Panc1 (cell line): ENCODE measurements around the gene ZC3H10. TPM values are rescaled to one million over a fixed set of nuclear protein-coding genes. Genes with fewer than 3 reads are reported as not detected.

ENCODE experiments used
- ATAC-seq: fragments of 200-7000 bp; cut with Tn5 transposase; 2 replicates; pipeline ENCODE4 v1.9.1; 2020; ENCODE audit warnings: mild to moderate bottlenecking, moderate library complexity
- BruUV-seq: library from RNA; stranded (reverse); fragments of 400-500 nt; replicated peaks from 2 replicates; lab custom pipeline; 2021; lab: Mats Ljungman, UMichigan
- CTCF ChIA-PET: fragments of 300-600 bp; sonication (Branson Sonifier 250); formaldehyde crosslinking; loops from one replicate; lab custom pipeline; 2022; ENCODE audit warnings: antibody characterized with exemption; lab: Charles Lee
- POLR2A ChIA-PET: fragments of 300-600 bp; sonication (Branson Sonifier 250); formaldehyde crosslinking; loops from one replicate; lab custom pipeline; 2022; ENCODE audit warnings: antibody characterized with exemption; lab: Charles Lee
- DNase-seq: peaks from one replicate; pipeline ENCODE4 v3.0.0-alpha.2; 2010; ENCODE audit warnings: low read depth, low spot score
- H3K27ac ChIP-seq: 2 replicates; pipeline ENCODE4 v1.5.1; 2011; ENCODE audit warnings: mild to moderate bottlenecking, low read length, inconsistent platforms
- H3K27me3 ChIP-seq: fragments of 200-500 bp; sonication (Bioruptor generic); 2 replicates; pipeline ENCODE4 v1.6.0; 2014; ENCODE audit warnings: low read length, inconsistent platforms; ENCODE audit not compliant: control insufficient read depth, insufficient read depth
- H3K36me3 ChIP-seq: fragments of 200-500 bp; sonication (Bioruptor generic); 2 replicates; pipeline ENCODE4 v1.5.1; 2014; ENCODE audit warnings: inconsistent platforms, mild to moderate bottlenecking, low read length, moderate library complexity; ENCODE audit not compliant: control insufficient read depth, insufficient read depth
- H3K4me1 ChIP-seq: 2 replicates; pipeline ENCODE4 v1.5.1; 2011; ENCODE audit warnings: inconsistent platforms, mild to moderate bottlenecking, low read length, moderate library complexity; ENCODE audit not compliant: control insufficient read depth, insufficient read depth
- H3K4me3 ChIP-seq, 2 experiments: 2 replicates each; pipeline ENCODE4 v1.5.1; 2011 to 2012; ENCODE audit warnings: low read depth in 2 of 2, low read length in 2 of 2, mild to moderate bottlenecking in 2 of 2, inconsistent platforms in 1 of 2, moderate library complexity in 1 of 2
- H3K9me3 ChIP-seq: fragments of 200-500 bp; sonication (Bioruptor generic); 2 replicates; pipeline ENCODE4 v1.5.1; 2014; ENCODE audit warnings: low read depth, mild to moderate bottlenecking, inconsistent platforms, low read length, moderate library complexity; ENCODE audit not compliant: control insufficient read depth, insufficient read depth
- POLR2AphosphoS5 ChIP-seq: IDR thresholded peaks from 2 replicates; pipeline ENCODE4 v1.6.1; 2012; ENCODE audit warnings: mild to moderate bottlenecking, low read depth, low read length, moderate library complexity
- SIN3A ChIP-seq: IDR thresholded peaks from 2 replicates; pipeline ENCODE4 v1.6.1; 2012; ENCODE audit warnings: low read depth, mild to moderate bottlenecking, low read length, moderate library complexity, borderline replicate concordance; ENCODE audit not compliant: insufficient read depth
- TCF7L2 ChIP-seq: IDR thresholded peaks from 2 replicates; pipeline ENCODE4 v1.6.1; 2011; ENCODE audit warnings: mild to moderate bottlenecking, low read depth, low read length, inconsistent platforms
- in situ Hi-C: cut with HindIII; loops from 2 replicates; pipeline ENCODE4 v1.10.0; 2016; ENCODE audit warnings: low sequenced_read_pairs, low pct_unique_long_range_greater_than_20kb
- intact Hi-C: fragments of 100-400 bp; cut with micrococcal nuclease; formaldehyde crosslinking; loops from one replicate; pipeline ENCODE4 v1.10.0; 2022; ENCODE audit not compliant: unreplicated experiment
- total RNA-seq: library from RNA; stranded (reverse); gene quantifications from one replicate; pipeline ENCODE4 v1.2.1, GENCODE V29; 2021; ENCODE audit not compliant: unreplicated experiment
- TF ChIP-seq, protein P1 (sequence below): fragments of 450-650 bp; IDR thresholded peaks from 2 replicates; pipeline ENCODE4 v1.5.1; 2017; ENCODE audit warnings: mild to moderate bottlenecking
- TF ChIP-seq, protein P2 (sequence below), 2 experiments: IDR thresholded peaks; 2 replicates each; pipeline ENCODE4 v1.6.1; 2011 to 2012; ENCODE audit warnings: low read depth in 2 of 2, control low read depth in 1 of 2, low read length in 1 of 2, mild to moderate bottlenecking in 1 of 2, moderate library complexity in 1 of 2; ENCODE audit not compliant: insufficient read depth in 1 of 2

Gene ZC3H10
- total RNA-seq, 1 experiment from 2014 or later = 6.0 TPM

DNA sequence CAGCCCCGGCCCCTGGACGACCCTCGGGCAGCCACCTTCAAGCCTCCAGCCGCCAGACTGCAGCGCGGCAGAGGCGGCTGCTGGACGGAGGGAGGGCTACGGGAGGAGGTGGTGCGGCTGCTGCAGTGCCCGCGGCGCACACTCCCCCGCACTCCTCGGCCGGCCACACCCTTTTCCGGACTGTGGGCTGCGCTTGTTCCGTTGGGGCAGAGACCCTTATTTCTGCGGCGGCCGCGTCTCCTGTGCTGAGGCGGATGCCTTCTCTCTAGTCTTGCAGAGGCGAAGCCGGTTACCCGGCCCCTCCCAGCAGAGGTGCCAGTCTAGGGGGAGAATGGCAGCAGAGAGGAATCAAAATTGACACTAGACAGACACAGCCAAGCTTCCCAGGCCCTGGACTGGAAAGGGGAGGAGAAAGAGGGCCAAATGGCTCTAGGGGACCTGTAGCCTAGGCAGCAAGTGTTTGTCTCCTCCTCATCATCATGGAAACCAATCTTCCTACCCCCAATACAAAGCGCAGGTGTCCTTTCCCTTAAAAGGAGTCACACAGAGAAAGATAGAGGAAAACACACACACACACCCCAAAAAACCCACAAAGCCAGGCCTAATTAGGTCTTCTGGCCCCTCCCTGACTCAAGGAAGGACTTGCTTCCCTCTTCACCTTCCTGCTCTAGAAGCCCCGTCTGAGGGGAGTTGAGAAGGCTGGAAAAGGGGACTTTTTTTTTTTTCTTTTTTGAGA, 11.3 kb downstream of the ZC3H10 start:
- Histone ChIP-seq H3K4me1 (peaks cover 29% of the 10 kb centered on the region), H3K36me3 (peaks cover 17% of the 10 kb centered on the region), H3K9me3 (no peaks in the 10 kb centered on the region), H3K4me3 (peak overlapping the region; percentile 93 to 96), H3K27ac (peak overlapping the region; percentile 75), H3K27me3 (no peaks in the 10 kb centered on the region)
- no peak for DNase-seq
- peak; percentile 47 for ATAC-seq
- intact Hi-C loops (no loop called here), in situ Hi-C loops (no loop called here)
- CTCF ChIA-PET = no interaction called here
- TSS peak; percentile 43 for BruUV-seq
- POLR2A ChIA-PET = interaction anchor here (0.6 kb wide), 1 partner anchor 10 kb away, joined by 5 read pairs; no protein-coding TSS in a partner anchor
- TF ChIP-seq POLR2AphosphoS5 = peak; percentile 27; the same call in 1 of the 2 replicates
- TF ChIP-seq, protein P1, sequence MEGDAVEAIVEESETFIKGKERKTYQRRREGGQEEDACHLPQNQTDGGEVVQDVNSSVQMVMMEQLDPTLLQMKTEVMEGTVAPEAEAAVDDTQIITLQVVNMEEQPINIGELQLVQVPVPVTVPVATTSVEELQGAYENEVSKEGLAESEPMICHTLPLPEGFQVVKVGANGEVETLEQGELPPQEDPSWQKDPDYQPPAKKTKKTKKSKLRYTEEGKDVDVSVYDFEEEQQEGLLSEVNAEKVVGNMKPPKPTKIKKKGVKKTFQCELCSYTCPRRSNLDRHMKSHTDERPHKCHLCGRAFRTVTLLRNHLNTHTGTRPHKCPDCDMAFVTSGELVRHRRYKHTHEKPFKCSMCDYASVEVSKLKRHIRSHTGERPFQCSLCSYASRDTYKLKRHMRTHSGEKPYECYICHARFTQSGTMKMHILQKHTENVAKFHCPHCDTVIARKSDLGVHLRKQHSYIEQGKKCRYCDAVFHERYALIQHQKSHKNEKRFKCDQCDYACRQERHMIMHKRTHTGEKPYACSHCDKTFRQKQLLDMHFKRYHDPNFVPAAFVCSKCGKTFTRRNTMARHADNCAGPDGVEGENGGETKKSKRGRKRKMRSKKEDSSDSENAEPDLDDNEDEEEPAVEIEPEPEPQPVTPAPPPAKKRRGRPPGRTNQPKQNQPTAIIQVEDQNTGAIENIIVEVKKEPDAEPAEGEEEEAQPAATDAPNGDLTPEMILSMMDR = no peak
- TF ChIP-seq, protein P2, sequence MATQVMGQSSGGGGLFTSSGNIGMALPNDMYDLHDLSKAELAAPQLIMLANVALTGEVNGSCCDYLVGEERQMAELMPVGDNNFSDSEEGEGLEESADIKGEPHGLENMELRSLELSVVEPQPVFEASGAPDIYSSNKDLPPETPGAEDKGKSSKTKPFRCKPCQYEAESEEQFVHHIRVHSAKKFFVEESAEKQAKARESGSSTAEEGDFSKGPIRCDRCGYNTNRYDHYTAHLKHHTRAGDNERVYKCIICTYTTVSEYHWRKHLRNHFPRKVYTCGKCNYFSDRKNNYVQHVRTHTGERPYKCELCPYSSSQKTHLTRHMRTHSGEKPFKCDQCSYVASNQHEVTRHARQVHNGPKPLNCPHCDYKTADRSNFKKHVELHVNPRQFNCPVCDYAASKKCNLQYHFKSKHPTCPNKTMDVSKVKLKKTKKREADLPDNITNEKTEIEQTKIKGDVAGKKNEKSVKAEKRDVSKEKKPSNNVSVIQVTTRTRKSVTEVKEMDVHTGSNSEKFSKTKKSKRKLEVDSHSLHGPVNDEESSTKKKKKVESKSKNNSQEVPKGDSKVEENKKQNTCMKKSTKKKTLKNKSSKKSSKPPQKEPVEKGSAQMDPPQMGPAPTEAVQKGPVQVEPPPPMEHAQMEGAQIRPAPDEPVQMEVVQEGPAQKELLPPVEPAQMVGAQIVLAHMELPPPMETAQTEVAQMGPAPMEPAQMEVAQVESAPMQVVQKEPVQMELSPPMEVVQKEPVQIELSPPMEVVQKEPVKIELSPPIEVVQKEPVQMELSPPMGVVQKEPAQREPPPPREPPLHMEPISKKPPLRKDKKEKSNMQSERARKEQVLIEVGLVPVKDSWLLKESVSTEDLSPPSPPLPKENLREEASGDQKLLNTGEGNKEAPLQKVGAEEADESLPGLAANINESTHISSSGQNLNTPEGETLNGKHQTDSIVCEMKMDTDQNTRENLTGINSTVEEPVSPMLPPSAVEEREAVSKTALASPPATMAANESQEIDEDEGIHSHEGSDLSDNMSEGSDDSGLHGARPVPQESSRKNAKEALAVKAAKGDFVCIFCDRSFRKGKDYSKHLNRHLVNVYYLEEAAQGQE (IDR thresholded peaks at IDR 0.05; ENCODE audit: insufficient read depth in 1 of 2, low read depth in 2 of 2, low read length in 1 of 2) = no peak
- no peak for TF ChIP-seq TCF7L2
- 0 out of 2 replicates have a peak, but pooled peaks have one; percentile 31 for TF ChIP-seq SIN3A

GRCh38 chr12:56129942-56130495, 12.0 kb downstream of the ZC3H10 start:
- peak overlapping the region; percentile 93 to 96 for H3K4me3 ChIP-seq
- H3K27ac ChIP-seq = peak overlapping the region; percentile 75
- CTCF ChIA-PET = no interaction called here
- H3K36me3 ChIP-seq = peaks cover 18% of the 10 kb centered on the region
- H3K27me3 ChIP-seq = no peaks in the 10 kb centered on the region
- in situ Hi-C loops (no loop called here), intact Hi-C loops (no loop called here)
- ATAC-seq (no peak), DNase-seq (no peak)
- POLR2A ChIA-PET = no interaction called here
- no peaks in the 10 kb centered on the region for H3K9me3 ChIP-seq
- no TSS peak for BruUV-seq
- TF ChIP-seq POLR2AphosphoS5 (no peak), TCF7L2 (no peak), SIN3A (no peak)
- TF ChIP-seq, protein P1 = no peak
- TF ChIP-seq, protein P2 (IDR thresholded peaks at IDR 0.05; ENCODE audit: insufficient read depth in 1 of 2, low read depth in 2 of 2, low read length in 1 of 2) = no peak
- peaks cover 29% of the 10 kb centered on the region for H3K4me1 ChIP-seq
